ENCODE results near the gene TREX2. TPM values are rescaled to one million over a fixed set of nuclear protein-coding genes. Genes with fewer than 3 reads are reported as not detected.

TREX2 gene
- total and polyA plus RNA-seq, 2 of the 8 experiments (the other 6 are each of a cell fraction or from before 2014, with no cell fraction given): 0.71 to 0.80 TPM

DNA sequence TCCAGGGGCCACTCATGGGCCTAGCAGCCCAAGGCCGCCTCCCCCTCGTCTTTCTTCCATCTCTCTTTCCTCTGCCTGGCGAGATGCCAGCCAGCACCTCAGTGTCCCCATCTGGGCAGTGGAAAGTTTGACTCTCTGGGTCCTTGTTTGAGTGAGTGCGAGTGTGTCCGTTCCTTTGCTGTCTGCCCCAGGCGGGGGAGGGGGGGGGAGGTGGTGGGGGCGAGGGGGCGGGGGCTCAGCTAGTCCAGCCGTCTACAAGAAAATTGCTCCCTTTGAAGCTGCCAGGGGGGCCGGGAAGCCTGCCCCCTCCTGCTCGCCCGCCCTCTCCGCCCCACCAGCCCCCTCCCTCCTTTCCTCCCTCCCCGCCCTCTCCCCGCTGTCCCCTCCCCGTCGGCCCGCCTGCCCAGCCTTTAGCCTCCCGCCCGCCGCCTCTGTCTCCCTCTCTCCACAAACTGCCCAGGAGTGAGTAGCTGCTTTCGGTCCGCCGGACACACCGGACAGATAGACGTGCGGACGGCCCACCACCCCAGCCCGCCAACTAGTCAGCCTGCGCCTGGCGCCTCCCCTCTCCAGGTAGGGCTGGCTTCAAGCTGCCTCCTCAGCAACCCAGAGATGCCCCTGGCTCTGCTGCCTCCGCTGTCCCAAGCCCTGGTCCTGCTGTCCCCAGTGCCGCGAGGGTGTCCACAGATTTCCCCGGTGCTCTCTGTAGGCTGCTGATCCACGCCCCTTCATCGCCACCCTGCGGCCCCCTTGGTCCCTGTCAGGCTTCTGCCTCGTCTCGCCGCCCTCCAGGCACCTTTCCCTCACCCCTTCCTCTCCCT, 48.9 kb upstream of the TREX2 start, which contains the start of gene BGN:
Gene BGN, plus strand, starts transcription at position 440 of the 821 bp plus-strand sequence. CDS start 9,652 bp downstream, outside the sequence.
- H2BK120ac ChIP-seq (replicated peaks; ENCODE audit: low read depth, low read length): no peak within 1 kb of the TSS
- peak within 1 kb of the TSS in 3 of 4 experiments; percentile 3 to 52 (median 6); a peak in 4 of 8 replicates for H3K4me3 ChIP-seq (ENCODE audit: extremely low read depth in 1 of 4, insufficient read depth in 2 of 4, low read depth in 3 of 4, low read length in 4 of 4)
- no peak within 1 kb of the TSS for H3K23ac ChIP-seq (ENCODE audit: insufficient read length)
- H3K4ac ChIP-seq (replicated peaks; ENCODE audit: insufficient read length, low read depth, low read length): no peak within 1 kb of the TSS
- H2AFZ ChIP-seq (ENCODE audit: low read length): no peak within 1 kb of the TSS
- H3K9ac ChIP-seq (replicated peaks in 1 of 4; ENCODE audit: extremely low read depth in 1 of 4, low read depth in 3 of 4, low read length in 3 of 4): no peak within 1 kb of the TSS
- H3K18ac ChIP-seq (ENCODE audit: extremely low read depth, low read length): no peak within 1 kb of the TSS
- no peak within 1 kb of the TSS for H2AK5ac ChIP-seq (ENCODE audit: low read depth, low read length)
- H2BK12ac ChIP-seq (ENCODE audit: low read depth, low read length): peak within 1 kb of the TSS; percentile 68; the same call in 1 of the 2 replicates
- no peak within 1 kb of the TSS for H3K14ac ChIP-seq (ENCODE audit: insufficient read length)
- TF ChIP-seq KDM4A (IDR thresholded peaks at IDR 0.05; ENCODE audit: low read depth, low read length, severe bottlenecking) (peak; percentile 30), RAD21 (IDR thresholded peaks at IDR 0.05 in 1 of 2, conservative IDR thresholded peaks at IDR 0.05 in 1 of 2; ENCODE audit: low read depth in 2 of 2, low read length in 2 of 2) (peak; percentile 54 to 59), CREB1 (IDR thresholded peaks at IDR 0.05) (no peak), CTCF (IDR thresholded peaks at IDR 0.05; ENCODE audit: control extremely low read depth in 1 of 3, insufficient read depth in 1 of 3, low read depth in 1 of 3, low read length in 3 of 3) (peak in 2 of 3 experiments; percentile 35 to 56; a peak in 3 of 4 replicates), NANOG (IDR thresholded peaks at IDR 0.05; ENCODE audit: insufficient read depth, low read depth, low read length, poor library complexity, severe bottlenecking) (no peak)
- H3K4me1 ChIP-seq (replicated peaks in 1 of 4; ENCODE audit: control insufficient read depth in 3 of 4, insufficient read depth in 4 of 4, low read length in 3 of 4): peaks cover 0 to 18% (median 5%) of the 10 kb centered on the region in 4 experiments; a peak in 3 of 7 replicates
- no peaks in the 10 kb centered on the region for H3K79me2 ChIP-seq (ENCODE audit: control insufficient read depth in 1 of 2, insufficient read depth in 2 of 2, low read length in 2 of 2)
- FAIRE-seq: no peak
- H3K9me3 ChIP-seq (ENCODE audit: insufficient read depth in 2 of 2, low read depth in 1 of 2, low read length in 1 of 2): no peaks in the 10 kb centered on the region
- POLR2A ChIA-PET (ENCODE audit: partially characterized antibody): interaction anchor here (0.5 to 2.0 kb wide), 3 partner anchors 9 to 161 kb away, joined by 3 to 4 read pairs (median 3); partner anchors contain the start of gene ZNF275
- no peak within 1 kb of the TSS for H4K91ac ChIP-seq (replicated peaks; ENCODE audit: insufficient read length, low read length)
- peak in 1 of 2 experiments; percentile 55 for DNase-seq (ENCODE audit: low read depth in 1 of 2, low spot score in 2 of 2)
- H4K20me1 ChIP-seq (replicated peaks in 1 of 2; ENCODE audit: control insufficient read depth in 1 of 2, insufficient read depth in 2 of 2, low read length in 2 of 2): no peaks in the 10 kb centered on the region
- no peaks in the 10 kb centered on the region; the same call in 1 of the 2 replicates for H3K23me2 ChIP-seq (ENCODE audit: low read depth, low read length)
- WGBS, 2 experiments (ENCODE audit: extremely low coverage in 1 of 2, insufficient coverage in 1 of 2, insufficient read length in 1 of 2, insufficient replicate concordance in 2 of 2, low coverage in 1 of 2, low lambda C conversion rate in 2 of 2, missing lambda C conversion rate in 1 of 2): no CpG with 5 or more reads among the region's 41 CpGs
- peaks cover 0 to 2% (median 0%) of the 10 kb centered on the region in 4 experiments; a peak in 5 of 7 replicates for H3K27me3 ChIP-seq (replicated peaks in 1 of 4; ENCODE audit: control insufficient read depth in 3 of 4, extremely low read depth in 1 of 4, insufficient read depth in 3 of 4, low read length in 3 of 4)
- CTCF ChIA-PET (ENCODE audit: partially characterized antibody): interaction anchor here (0.7 to 7.5 kb wide), 7 partner anchors 13 to 82 kb away, joined by 3 to 50 read pairs (median 5); no protein-coding TSS in a partner anchor
- no peak within 1 kb of the TSS for H3K27ac ChIP-seq (ENCODE audit: low read depth, low read length)
- no peak within 1 kb of the TSS for H3K56ac ChIP-seq (replicated peaks; ENCODE audit: insufficient read length, low read depth, low read length)
- no peaks in the 10 kb centered on the region for H3K36me3 ChIP-seq (ENCODE audit: control insufficient read depth in 2 of 4, insufficient read depth in 4 of 4, low read length in 3 of 4)
- no peak within 1 kb of the TSS for H4K8ac ChIP-seq (ENCODE audit: extremely low read depth, insufficient read depth, low read length)
- no peak within 1 kb of the TSS for H2BK5ac ChIP-seq (ENCODE audit: low read depth, low read length)
- no peak within 1 kb of the TSS for H4K5ac ChIP-seq (ENCODE audit: insufficient read length, low read depth, low read length)
- H2BK20ac ChIP-seq (ENCODE audit: low read length): no peak within 1 kb of the TSS
- peak within 1 kb of the TSS; percentile 54 to 74 for H3K4me2 ChIP-seq (ENCODE audit: insufficient read depth in 1 of 2, low read depth in 2 of 2, low read length in 2 of 2)
- no peak within 1 kb of the TSS for H2BK15ac ChIP-seq (ENCODE audit: low read length)
- no peaks in the 10 kb centered on the region for H3K79me1 ChIP-seq (ENCODE audit: low read depth, low read length)

All from H1 (cell line).